Measurements from ENCODE around the gene GALNT7.

GALNT7 gene

GRCh38 chr4:173269280-173269679, 100.7 kb downstream of the GALNT7 start:
- no peak for DNase-seq

GRCh38 chr4:173270312-173271027, 101.9 kb downstream of the GALNT7 start:
- peak; percentile 44 for DNase-seq

GRCh38 chr4:173272314-173272713, 103.7 kb downstream of the GALNT7 start:
- DNase-seq = no peak

- DNase-seq = peak; percentile 22
Measured at GRCh38 chr4:173272996-173273395, 104.4 kb downstream of the GALNT7 start.

GRCh38 chr4:173273941-173274340, 105.3 kb downstream of the GALNT7 start:
- DNase-seq = no peak

GRCh38 chr4:173274744-173275143, 106.1 kb downstream of the GALNT7 start:
- no peak for DNase-seq

GRCh38 chr4:173275150-173275549, 106.5 kb downstream of the GALNT7 start:
- no peak for DNase-seq

GRCh38 chr4:173277340-173277739, 108.7 kb downstream of the GALNT7 start:
- no peak for DNase-seq

- DNase-seq = no peak
Measured at GRCh38 chr4:173280998-173281397, 112.4 kb downstream of the GALNT7 start.

- DNase-seq = no peak
Measured at GRCh38 chr4:173281406-173282255, 113.0 kb downstream of the GALNT7 start.

- DNase-seq = no peak
Measured at GRCh38 chr4:173282256-173282562, 113.6 kb downstream of the GALNT7 start.

- DNase-seq = no peak
Measured at GRCh38 chr4:173282626-173283025, 114.0 kb downstream of the GALNT7 start.

- DNase-seq = no peak
Measured at GRCh38 chr4:173284463-173284862, 115.9 kb downstream of the GALNT7 start.

GRCh38 chr4:173287486-173287885, 118.9 kb downstream of the GALNT7 start:
- no peak for DNase-seq

- peak; percentile 38 for DNase-seq
Measured at GRCh38 chr4:173288296-173288695, 119.7 kb downstream of the GALNT7 start.

- peak; percentile 35 for DNase-seq
Measured at GRCh38 chr4:173288698-173289352, 120.2 kb downstream of the GALNT7 start.

- peak; percentile 71 for DNase-seq
Measured at GRCh38 chr4:173289353-173289727, 120.7 kb downstream of the GALNT7 start.

GRCh38 chr4:173291899-173292298, 123.3 kb downstream of the GALNT7 start:
- DNase-seq = no peak

- DNase-seq = no peak
Measured at GRCh38 chr4:173293663-173294062, 125.1 kb downstream of the GALNT7 start.

- DNase-seq = no peak
Measured at GRCh38 chr4:173294444-173294843, 125.8 kb downstream of the GALNT7 start.

- DNase-seq = no peak
Measured at GRCh38 chr4:173301518-173302201, 133.0 kb downstream of the GALNT7 start.

- DNase-seq = no peak
Measured at GRCh38 chr4:173307778-173308177, 139.2 kb downstream of the GALNT7 start.

- DNase-seq = no peak
Measured at GRCh38 chr4:173311368-173311767, 142.8 kb downstream of the GALNT7 start.
